Measurements from ENCODE around the gene ERGIC2.

DNA sequence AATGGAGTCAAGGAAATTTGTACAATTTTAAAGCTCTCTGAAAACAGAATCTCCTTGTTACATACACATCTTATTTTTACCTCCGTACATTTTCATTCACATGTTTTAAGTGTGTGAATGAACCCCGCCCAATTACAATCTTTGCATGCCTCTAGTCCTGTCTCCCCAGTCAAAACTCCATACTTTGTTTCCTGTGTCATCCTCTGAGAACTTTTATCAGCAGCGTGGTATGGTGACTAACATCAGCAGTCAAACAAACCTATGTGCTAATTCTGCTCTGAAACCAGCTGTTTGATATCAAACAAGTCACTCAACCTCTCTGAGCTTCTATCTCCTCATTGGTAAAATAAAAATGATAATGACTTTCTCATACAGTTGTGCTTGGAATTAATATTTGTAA lies 15.8 kb upstream of the ERGIC2 start:
- TF ChIP-seq, protein P1, sequence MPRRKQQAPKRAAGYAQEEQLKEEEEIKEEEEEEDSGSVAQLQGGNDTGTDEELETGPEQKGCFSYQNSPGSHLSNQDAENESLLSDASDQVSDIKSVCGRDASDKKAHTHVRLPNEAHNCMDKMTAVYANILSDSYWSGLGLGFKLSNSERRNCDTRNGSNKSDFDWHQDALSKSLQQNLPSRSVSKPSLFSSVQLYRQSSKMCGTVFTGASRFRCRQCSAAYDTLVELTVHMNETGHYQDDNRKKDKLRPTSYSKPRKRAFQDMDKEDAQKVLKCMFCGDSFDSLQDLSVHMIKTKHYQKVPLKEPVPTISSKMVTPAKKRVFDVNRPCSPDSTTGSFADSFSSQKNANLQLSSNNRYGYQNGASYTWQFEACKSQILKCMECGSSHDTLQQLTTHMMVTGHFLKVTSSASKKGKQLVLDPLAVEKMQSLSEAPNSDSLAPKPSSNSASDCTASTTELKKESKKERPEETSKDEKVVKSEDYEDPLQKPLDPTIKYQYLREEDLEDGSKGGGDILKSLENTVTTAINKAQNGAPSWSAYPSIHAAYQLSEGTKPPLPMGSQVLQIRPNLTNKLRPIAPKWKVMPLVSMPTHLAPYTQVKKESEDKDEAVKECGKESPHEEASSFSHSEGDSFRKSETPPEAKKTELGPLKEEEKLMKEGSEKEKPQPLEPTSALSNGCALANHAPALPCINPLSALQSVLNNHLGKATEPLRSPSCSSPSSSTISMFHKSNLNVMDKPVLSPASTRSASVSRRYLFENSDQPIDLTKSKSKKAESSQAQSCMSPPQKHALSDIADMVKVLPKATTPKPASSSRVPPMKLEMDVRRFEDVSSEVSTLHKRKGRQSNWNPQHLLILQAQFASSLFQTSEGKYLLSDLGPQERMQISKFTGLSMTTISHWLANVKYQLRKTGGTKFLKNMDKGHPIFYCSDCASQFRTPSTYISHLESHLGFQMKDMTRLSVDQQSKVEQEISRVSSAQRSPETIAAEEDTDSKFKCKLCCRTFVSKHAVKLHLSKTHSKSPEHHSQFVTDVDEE (CRISPR knock-in tag; IDR thresholded peaks at IDR 0.05), result no peak
- TF ChIP-seq ZC3H10 (CRISPR knock-in tag; IDR thresholded peaks at IDR 0.05), result no peak
- TF ChIP-seq, protein P2, sequence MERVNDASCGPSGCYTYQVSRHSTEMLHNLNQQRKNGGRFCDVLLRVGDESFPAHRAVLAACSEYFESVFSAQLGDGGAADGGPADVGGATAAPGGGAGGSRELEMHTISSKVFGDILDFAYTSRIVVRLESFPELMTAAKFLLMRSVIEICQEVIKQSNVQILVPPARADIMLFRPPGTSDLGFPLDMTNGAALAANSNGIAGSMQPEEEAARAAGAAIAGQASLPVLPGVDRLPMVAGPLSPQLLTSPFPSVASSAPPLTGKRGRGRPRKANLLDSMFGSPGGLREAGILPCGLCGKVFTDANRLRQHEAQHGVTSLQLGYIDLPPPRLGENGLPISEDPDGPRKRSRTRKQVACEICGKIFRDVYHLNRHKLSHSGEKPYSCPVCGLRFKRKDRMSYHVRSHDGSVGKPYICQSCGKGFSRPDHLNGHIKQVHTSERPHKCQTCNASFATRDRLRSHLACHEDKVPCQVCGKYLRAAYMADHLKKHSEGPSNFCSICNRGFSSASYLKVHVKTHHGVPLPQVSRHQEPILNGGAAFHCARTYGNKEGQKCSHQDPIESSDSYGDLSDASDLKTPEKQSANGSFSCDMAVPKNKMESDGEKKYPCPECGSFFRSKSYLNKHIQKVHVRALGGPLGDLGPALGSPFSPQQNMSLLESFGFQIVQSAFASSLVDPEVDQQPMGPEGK (CRISPR knock-in tag; IDR thresholded peaks at IDR 0.05; ENCODE audit: borderline replicate concordance), result no peak
